Body of pancreas (tissue), 4 donors: ENCODE data around the gene ACTA2. TPM values are rescaled to one million over a fixed set of nuclear protein-coding genes. Genes with fewer than 3 reads are reported as not detected.

ENCODE experiments used
- ATAC-seq: fragments of 150-250 bp; one replicate; pipeline ENCODE4 v1.9.1; 2016
- DNase-seq, 4 donors: peaks; one replicate each; pipeline ENCODE4 v3.0.0-alpha.2; 2019
- H3K27ac ChIP-seq, 4 donors: fragments of 200-600 bp; sonication (generic); 1 replicate in 3 of 4; 2 replicates in 1 of 4; pipeline versions ENCODE4 v1.5.1 to v1.6.1; 2016 to 2019; ENCODE audit warnings: mild to moderate bottlenecking in 1 of 4, mixed read lengths in 1 of 4, moderate library complexity in 1 of 4
- H3K27me3 ChIP-seq, 2 donors: fragments of 200-600 bp; sonication (generic); one replicate each; pipeline ENCODE4 v1.6.0; 2016; ENCODE audit warnings: mild to moderate bottlenecking in 1 of 2
- H3K36me3 ChIP-seq, 2 donors: fragments of 200-600 bp; sonication (generic); replicated peaks in 1 of 2; 2 replicates each; pipeline ENCODE4 v1.5.1; 2016; ENCODE audit warnings: low read depth in 2 of 2; ENCODE audit not compliant: insufficient read depth in 1 of 2
- H3K4me1 ChIP-seq: fragments of 200-600 bp; sonication (generic); one replicate; pipeline ENCODE4 v1.6.0; 2016
- H3K4me3 ChIP-seq, 2 donors: fragments of 200-600 bp; sonication (generic); 1 replicate in 1 of 2; 2 replicates in 1 of 2; pipeline ENCODE4 v1.5.1; 2016 to 2019
- H3K9me3 ChIP-seq, 3 donors: fragments of 200-600 bp; sonication (generic); 1 replicate in 2 of 3; 2 replicates in 1 of 3; pipeline ENCODE4 v1.5.1; 2016
- POLR2A ChIP-seq, 3 donors: fragments of 450-650 bp; IDR thresholded peaks; one replicate each; pipeline ENCODE4 v1.6.1; 2016; ENCODE audit warnings: antibody characterized with exemption in 3 of 3, mild to moderate bottlenecking in 2 of 3
- WGBS, 2 donors: methylation state at CpG; one replicate each; pipeline ENCODE4 v1.1.5; 2017; 5-methylcytosine and 5-hydroxymethylcytosine counted together
- intact Hi-C: fragments of 100-400 bp; cut with DNase I; formaldehyde crosslinking; loops from one replicate; pipeline ENCODE4 v1.15.1; 2023
- total RNA-seq, 2 donors: library from RNA; depleted of rRNA; stranded (reverse); fragments of >200 nt; gene quantifications; one replicate each; pipeline ENCODE4 v1.1.0, GENCODE V29; 2016
- TF ChIP-seq, protein P1 (sequence below), 7 experiments: fragments of 450-650 bp in 4 of 7; fragments of 200-600 bp in 3 of 7; sonication (generic) in 3 of 7; IDR thresholded peaks; one replicate each; pipeline ENCODE4 v1.5.1; 2016 to 2019; ENCODE audit warnings: antibody characterized with exemption in 7 of 7

ACTA2 gene
- total RNA-seq, 2 donors from 2014 or later = 41.5 to 136 TPM

DNA sequence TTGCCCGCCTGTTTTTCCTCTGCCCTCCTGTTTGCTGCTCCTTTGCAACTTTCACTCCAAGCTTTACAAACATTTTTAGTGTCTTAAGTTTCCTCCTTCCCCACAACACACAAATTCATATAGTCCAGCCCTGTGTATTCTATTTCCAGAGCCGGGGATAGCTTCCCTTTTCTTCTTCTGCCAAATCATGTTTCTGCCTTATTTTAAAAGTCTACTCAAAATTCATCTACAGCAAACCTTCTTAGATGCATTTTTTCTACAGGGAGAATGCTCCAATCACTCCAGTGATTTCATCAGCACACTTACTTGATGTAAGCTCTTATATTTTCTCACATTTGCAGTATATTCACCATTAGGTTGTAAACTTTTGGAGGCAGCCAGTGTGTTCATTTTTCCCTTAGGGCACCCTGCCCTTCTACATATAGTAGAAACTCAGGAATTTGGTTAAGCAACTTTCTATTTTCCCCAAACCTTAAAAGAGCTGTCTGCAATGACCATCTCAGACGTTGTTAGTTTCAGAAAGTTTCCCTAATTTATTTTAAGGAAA, 12.4 kb upstream of the ACTA2 start:
- TF ChIP-seq, protein P1, sequence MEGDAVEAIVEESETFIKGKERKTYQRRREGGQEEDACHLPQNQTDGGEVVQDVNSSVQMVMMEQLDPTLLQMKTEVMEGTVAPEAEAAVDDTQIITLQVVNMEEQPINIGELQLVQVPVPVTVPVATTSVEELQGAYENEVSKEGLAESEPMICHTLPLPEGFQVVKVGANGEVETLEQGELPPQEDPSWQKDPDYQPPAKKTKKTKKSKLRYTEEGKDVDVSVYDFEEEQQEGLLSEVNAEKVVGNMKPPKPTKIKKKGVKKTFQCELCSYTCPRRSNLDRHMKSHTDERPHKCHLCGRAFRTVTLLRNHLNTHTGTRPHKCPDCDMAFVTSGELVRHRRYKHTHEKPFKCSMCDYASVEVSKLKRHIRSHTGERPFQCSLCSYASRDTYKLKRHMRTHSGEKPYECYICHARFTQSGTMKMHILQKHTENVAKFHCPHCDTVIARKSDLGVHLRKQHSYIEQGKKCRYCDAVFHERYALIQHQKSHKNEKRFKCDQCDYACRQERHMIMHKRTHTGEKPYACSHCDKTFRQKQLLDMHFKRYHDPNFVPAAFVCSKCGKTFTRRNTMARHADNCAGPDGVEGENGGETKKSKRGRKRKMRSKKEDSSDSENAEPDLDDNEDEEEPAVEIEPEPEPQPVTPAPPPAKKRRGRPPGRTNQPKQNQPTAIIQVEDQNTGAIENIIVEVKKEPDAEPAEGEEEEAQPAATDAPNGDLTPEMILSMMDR (IDR thresholded peaks at IDR 0.05) = no peak
- TF ChIP-seq POLR2A (IDR thresholded peaks at IDR 0.05) = no peak
- H3K27ac ChIP-seq = no peak overlapping the region
- H3K4me1 ChIP-seq = no peaks in the 10 kb centered on the region
- H3K9me3 ChIP-seq = no peaks in the 10 kb centered on the region
- no peak for ATAC-seq
- no peak overlapping the region for H3K4me3 ChIP-seq
- intact Hi-C loops = no loop called here
- 52 to 54% methylated on average over 3 of the region's 3 CpGs for WGBS, 2 donors
- DNase-seq = no peak
- no peaks in the 10 kb centered on the region for H3K27me3 ChIP-seq
- no peaks in the 10 kb centered on the region for H3K36me3 ChIP-seq

DNA sequence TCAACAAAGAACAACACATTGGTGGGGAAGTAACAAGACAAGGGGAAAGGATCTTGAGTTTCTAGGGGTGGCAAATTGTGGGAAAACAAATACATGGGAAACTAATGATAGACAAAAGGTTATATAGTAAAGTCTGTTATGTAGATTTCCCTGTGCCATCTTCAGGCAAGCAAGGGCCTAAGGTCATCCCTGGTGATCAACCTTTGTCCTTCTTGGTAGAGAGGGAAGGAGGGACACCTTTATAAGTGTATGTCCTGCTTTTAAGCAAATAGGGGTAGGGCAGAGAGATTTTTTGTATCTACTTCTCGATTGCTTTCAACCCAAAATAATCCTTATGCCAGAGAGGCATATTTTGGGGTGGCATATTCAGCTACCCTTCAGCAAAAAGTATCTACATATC, 11.8 kb upstream of the ACTA2 start:
- H3K27ac ChIP-seq = no peak overlapping the region
- ATAC-seq (no peak), DNase-seq (no peak)
- H3K4me3 ChIP-seq = no peak overlapping the region
- TF ChIP-seq, protein P1 (IDR thresholded peaks at IDR 0.05) = no peak
- TF ChIP-seq POLR2A (IDR thresholded peaks at IDR 0.05) = no peak
- no peaks in the 10 kb centered on the region for H3K36me3 ChIP-seq
- 48 to 79% methylated on average over 1 of the region's 1 CpG for WGBS, 2 donors
- intact Hi-C loops = no loop called here
- H3K27me3 ChIP-seq = no peaks in the 10 kb centered on the region
- no peaks in the 10 kb centered on the region for H3K9me3 ChIP-seq
- H3K4me1 ChIP-seq = no peaks in the 10 kb centered on the region

DNA sequence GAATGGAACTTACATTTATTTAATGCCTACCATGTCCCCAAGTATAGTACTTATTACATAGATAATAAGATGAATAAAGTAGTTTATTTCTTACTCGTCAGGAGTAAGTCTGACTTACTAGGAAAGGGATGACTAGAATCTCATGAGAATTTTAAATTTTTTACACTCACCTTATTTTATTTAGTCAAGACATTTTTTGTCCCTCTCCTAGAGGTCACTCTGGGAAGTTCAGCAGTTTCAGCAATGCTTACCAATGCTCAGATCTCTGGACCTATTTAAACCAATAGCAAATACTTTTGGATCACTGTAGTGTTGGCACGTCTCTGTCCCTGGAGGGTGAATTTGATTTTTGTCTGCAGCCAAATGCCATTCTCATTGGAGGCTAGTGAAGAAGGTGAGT, 10.7 kb upstream of the ACTA2 start:
- no peak overlapping the region for H3K4me3 ChIP-seq
- H3K27ac ChIP-seq = no peak overlapping the region
- H3K4me1 ChIP-seq = no peaks in the 10 kb centered on the region
- H3K9me3 ChIP-seq = no peaks in the 10 kb centered on the region
- intact Hi-C loops = no loop called here
- no peak for ATAC-seq
- 91 to 98% methylated on average over 2 of the region's 2 CpGs for WGBS, 2 donors
- no peak for DNase-seq
- TF ChIP-seq POLR2A (IDR thresholded peaks at IDR 0.05) = no peak
- TF ChIP-seq, protein P1 (IDR thresholded peaks at IDR 0.05) = no peak
- no peaks in the 10 kb centered on the region for H3K36me3 ChIP-seq
- H3K27me3 ChIP-seq = no peaks in the 10 kb centered on the region

DNA sequence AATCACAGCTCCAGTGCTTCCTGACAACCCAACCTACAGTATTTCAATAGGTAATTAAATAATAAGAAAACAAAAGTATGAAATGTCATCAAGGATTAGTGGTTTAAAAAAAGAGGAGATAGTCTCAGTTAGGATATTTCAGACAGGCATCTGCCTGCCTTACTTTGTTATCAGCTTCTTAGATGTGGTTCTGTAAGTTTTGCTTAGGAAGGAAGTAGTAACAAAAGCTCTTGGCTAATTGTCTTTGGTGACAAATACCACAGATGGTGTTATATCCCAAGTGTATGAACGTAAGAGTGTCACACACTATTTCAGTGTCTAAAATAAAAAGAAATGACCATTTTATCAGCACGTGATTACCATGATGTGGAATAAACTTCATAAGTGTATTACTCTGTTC, 9.8 kb upstream of the ACTA2 start:
- TF ChIP-seq, protein P1 (IDR thresholded peaks at IDR 0.05) = no peak
- no peak for TF ChIP-seq POLR2A (IDR thresholded peaks at IDR 0.05)
- H3K9me3 ChIP-seq = no peaks in the 10 kb centered on the region
- 48 to 77% methylated on average over 2 of the region's 2 CpGs for WGBS, 2 donors
- H3K36me3 ChIP-seq = no peaks in the 10 kb centered on the region
- H3K27ac ChIP-seq = no peak overlapping the region
- H3K4me3 ChIP-seq = no peak overlapping the region
- no peak for ATAC-seq
- H3K4me1 ChIP-seq = no peaks in the 10 kb centered on the region
- intact Hi-C loops = no loop called here
- no peaks in the 10 kb centered on the region for H3K27me3 ChIP-seq
- DNase-seq = no peak

DNA sequence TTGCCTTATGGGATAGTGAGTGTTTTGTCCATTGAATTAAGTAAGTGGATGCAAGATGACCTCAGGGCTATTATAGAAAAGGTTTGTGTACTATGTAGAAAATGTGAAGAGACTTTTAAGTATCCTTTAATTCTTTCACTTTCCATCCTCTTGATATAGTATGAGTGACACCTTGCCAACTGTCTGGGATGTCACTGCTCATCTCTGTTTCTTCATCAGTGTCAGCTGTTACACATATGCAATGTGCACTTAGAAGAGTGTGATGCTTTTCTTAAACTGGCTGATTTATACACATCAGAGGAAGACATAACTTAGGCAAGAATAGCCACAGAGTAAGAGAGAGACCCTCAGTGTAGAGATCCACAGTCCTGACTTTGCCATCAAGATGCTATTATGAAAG, 8.7 kb upstream of the ACTA2 start:
- H3K27me3 ChIP-seq = no peaks in the 10 kb centered on the region

More for the DNA sequence above, 8.7 kb upstream of the ACTA2 start:
- no peak for TF ChIP-seq POLR2A (IDR thresholded peaks at IDR 0.05)
- TF ChIP-seq, protein P1 (IDR thresholded peaks at IDR 0.05) = no peak
- Histone ChIP-seq H3K36me3 (no peaks in the 10 kb centered on the region), H3K27ac (no peak overlapping the region), H3K4me1 (no peaks in the 10 kb centered on the region), H3K9me3 (no peaks in the 10 kb centered on the region), H3K4me3 (no peak overlapping the region)
- ATAC-seq (no peak), DNase-seq (no peak)
- intact Hi-C loops = no loop called here
